HG02642 (cell line): ENCODE measurements around the gene KLHDC4.

ENCODE experiments used
- ATAC-seq: cut with Tn5 transposase; IDR thresholded peaks from one replicate; pipeline ENCODE4 v1.9.1; 2021; ENCODE audit warnings: mild to moderate bottlenecking; ENCODE audit not compliant: unreplicated experiment, poor library complexity

The KLHDC4 gene

DNA sequence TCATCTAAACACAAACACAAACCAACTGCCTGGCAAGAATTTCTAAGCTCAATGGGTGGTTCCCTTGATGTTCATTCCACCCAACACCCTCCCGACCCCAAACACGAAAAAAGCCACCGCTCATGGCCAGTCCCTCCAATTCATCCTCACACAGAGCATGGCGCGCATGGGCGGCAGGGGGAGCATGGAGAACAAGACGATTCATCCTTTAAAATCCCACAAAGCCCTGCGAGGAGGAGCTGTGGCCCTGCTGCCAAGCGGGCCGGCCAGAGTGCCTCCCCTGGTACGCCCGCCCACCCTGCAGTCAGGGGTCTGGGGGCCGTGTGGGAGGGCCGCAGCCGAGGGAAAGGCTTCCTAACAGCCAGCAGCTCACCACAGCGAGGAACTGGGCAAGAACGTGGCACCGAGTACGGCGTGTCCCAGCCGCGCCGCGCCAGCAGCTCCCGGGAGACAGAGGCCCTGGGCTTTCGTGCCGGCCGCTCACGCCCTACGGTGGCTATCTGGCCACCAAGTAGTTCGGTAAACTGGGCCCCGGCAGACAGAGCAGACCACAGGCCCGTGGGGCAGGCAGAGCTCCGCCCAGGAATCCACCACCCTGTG lies 60.9 kb downstream of the KLHDC4 start:
- ATAC-seq: no peak

DNA sequence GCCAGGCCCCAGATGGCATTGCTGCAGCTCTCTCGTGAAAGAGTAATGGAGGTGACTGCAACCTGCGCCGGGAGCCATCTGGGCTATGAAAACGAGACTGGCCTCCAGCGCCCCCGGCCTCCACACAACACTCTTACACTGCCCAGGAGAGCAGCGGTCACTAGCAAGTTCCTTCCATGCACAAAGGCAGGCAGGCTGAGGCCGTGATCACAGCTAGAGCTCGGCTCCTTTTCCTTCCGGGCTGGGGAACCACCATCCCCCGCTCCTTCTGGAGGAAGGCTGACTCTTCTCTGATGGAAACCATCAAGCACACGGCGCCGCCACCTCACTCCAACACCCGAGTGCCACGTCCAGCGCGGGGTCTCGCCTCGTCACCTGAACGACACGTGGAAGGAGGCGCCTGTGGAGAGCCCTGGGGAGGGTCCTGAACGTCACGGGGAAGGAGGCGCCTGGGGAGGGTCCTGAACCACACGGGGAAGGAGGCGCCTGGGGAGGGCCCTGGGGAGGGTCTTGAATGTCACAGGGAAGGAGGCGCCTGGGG lies 61.9 kb downstream of the KLHDC4 start:
- ATAC-seq: no peak

DNA sequence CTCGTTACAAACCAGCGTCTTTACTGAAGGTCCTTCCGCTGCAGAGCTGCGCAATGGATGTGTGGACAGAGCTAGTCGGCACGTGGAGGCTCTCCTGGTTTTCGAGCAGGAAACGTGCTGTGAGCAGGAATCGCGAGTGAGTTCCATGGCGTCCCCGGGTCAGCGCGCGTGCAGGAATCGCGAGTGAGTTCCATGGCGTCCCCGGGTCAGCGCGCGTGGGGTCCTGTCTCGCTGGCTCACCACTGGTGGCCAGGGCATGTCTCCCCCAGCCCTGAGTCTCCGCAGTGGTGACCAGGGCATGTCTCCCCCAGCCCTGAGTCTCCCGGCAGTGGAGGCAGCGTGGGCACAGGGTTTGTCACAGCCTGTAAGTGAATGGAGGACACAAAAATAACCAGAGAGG lies 62.7 kb downstream of the KLHDC4 start:
- ATAC-seq: no peak

DNA sequence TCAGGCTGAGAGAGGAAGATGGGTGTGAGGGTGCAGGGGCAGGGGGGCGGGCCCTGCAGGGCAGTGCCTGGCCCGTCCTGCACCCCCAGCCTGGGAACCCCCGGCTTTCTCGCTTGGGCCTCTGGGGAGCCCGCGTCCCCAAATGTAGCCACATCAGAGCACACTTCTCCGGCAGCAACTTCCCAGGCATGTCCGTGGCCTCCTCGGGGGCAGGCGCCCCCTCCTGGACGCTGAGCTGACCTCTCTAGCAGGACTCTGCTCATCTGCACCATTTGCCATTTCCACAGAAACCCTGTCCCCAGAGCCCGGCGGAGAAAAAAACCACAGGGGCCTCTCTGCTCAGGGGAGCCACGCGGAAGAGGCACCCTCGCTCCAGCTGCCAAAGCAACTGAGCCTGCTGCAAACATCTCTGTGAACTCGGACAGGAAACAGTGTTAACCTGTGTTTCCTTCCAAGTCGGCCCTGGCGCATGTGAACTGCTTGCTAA lies 63.4 kb downstream of the KLHDC4 start:
- ATAC-seq: peak; percentile 43

DNA sequence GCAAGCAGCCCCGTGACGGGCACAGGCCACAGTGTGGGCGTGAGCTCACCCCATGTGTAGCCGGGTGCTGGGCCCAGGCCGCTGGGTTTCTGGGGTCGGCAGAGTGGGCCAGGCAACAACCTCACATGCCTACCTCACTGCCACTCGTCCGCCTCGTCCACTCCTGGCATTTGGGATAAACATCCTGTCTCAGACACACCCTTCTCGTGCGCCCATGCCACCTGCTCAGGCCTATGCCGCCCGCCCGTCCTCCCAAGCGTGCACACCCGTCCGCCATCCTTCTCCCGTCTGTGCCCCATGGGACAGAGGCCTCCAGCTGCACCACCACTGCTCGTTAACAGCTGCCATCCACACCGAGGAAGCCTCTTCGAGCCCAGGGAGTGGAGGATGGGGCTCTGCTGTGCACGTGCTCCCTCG lies 64.3 kb downstream of the KLHDC4 start:
- peak; percentile 31 for ATAC-seq

DNA sequence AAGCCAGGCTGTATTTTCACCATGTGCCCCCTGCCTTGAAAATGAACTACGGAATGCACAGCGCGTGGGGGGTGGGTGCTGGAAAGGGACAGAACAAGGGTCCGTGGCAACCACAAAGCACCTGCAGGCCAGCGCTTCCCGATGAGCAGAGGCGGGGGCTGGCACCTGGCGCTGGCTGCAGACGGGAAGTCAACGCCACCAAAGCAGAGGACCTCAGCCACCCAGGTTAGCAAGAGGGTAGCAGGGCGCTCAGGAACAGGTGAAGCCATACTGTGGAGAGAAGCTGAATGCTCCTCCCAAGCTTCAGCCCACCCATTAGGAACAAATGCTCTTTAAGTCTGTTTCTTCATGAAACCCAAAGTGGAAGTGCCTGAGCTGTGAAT lies 64.7 kb downstream of the KLHDC4 start:
- no peak for ATAC-seq

DNA sequence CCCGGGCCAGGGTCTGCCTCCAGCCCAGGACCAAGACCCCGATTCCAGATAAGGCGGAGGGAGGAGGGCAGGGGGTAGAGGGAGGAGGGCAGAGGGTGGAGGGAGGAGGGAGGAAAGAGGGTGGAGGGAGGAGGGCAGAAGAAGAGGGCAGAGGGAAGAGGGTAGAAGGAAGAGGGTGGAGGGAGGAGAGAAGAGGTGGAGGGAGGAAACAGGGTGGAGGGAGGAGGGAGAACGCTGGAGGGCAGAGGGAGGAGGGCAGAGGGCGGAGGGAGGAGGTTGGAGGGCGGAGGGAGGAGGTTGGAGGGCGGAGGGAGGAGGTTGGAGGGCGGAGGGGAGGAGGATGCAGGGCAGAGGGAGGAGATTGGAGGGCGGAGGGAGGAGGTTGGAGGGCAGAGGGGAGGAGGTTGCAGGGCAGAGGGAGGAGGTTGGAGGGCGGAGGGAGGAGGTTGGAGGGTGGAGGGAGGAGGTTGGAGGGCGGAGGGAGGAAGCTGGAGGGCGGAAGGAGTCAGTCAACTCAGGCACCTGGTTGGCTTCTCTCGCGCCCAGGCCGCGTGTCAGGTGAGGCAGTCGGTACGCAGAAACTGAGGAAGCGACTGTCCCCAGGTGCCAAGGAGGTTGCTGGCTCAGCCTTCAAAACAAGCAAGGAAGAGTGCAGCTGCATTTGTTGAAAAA lies 65.2 kb downstream of the KLHDC4 start:
- no peak for ATAC-seq

DNA sequence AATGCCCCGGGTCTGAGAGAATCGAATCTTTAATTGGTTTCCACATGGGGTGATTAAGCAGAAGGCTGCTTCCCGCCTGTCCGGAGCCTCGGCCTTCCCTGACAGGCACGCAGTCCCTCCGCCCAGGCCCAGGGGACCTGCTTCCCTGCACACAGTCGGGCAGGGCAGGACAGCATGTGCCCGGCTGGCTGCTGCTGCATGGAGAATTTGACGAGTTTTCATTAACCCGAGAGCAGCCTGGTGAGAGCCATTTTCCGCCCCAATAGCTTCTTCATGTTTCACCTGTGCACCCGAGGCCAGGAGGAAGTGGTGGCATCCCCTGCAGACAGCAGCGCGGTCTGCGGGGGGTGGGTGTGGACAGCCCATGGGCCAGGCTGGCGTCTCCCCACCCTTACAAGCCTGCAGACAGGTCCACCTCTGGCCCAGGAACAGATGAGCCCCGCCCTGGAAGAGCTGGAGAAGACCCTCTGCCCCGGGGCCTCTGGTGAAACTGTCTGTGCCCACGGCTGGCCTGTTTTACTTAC lies 67.0 kb downstream of the KLHDC4 start:
- no peak for ATAC-seq

DNA sequence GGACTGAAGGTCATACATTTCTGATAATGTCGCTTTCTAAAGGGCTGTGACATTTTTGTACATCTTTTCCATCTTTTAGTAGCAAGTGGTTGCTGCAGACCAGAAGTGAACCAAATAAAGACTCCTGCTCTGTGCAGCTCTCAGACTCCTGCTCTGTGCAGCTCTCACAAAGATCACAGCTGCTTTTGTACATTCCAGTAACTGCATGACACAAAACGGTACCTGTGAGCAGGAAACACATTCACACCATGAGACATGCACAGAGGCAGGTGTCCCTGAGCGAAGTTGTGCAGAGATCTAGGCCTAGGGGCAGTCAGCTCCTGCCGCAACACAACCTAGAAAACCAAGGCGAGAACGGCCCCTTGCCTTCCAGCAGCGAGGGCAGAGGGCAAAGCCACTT lies 67.5 kb downstream of the KLHDC4 start:
- no peak for ATAC-seq

DNA sequence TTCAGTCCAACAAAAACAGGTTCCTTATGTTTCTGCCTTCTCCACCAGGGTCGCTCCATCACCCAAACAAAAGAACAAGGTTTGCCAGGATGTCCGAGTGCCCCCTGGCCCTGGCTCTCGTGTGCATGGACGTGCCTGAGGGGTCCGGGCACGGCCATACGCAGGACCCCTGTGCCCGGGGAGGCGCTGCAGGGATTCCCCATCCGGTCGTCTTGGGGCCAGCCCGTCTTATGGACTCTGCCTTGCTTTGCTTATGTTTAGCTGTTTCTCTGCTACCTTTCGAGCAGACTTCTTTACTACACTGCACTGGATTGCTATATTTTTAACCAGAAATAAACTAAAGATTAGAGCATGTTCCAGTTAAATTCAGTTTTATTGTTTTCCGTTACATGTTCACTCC lies 68.0 kb downstream of the KLHDC4 start:
- ATAC-seq: no peak

DNA sequence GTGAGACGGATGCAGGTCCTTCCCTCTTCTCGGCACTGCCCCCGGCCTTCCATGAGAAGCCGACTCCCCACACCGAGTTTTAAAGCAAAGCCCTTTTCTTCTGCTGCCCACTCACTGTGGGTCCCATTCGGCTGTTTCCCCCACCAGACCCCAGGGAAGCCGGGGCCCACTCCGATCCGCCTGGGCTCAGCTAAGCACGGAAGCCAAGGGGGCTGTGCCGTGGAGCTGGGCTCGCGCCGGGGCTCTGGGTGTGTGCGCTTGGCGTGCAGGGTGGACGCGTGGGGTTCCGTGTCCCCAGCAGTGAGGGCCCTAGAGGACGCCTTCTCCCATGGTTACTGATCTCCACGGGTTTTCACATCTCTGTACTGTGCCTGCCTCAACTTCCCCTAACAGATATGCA lies 68.5 kb downstream of the KLHDC4 start:
- no peak for ATAC-seq

DNA sequence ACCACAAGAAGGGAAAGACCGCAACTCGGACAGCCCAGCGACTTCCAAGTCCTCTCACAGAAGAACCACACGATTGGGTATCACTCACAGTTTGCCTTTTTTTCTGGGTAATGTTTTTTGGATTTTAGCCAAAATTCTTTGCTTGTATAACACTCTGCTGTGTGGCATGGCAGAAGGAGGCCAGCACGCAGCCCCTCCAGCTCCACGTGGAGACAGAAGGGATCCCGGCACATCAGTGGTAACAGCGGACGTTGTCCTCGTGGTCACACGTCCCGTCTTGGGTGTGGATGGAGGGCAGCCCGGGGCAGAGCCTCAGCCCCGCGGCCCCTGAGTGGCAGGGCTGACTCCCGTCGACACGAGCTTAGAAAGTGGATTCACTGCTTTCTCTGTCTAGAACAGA lies 69.1 kb downstream of the KLHDC4 start:
- ATAC-seq: no peak

DNA sequence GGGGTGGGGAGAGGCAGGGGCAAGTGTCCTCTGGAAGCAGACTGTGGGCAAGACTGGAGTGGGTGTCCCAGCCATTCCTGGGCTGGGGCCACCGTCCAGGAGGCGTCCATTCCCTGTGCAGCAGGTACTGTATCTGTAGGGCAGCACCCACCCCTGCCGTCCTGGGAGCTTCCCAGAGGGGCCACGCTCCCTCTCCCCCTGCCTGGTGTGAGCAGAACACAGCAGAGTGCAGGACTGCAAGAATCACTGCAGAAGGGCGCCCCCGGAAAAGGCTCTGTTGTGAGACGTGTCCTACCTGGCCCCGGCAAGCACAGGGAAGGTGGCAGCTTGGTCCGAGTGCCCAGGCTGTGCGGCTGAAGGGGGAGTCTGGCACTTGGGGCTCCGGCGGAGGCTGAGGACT lies 70.3 kb downstream of the KLHDC4 start:
- no peak for ATAC-seq

DNA sequence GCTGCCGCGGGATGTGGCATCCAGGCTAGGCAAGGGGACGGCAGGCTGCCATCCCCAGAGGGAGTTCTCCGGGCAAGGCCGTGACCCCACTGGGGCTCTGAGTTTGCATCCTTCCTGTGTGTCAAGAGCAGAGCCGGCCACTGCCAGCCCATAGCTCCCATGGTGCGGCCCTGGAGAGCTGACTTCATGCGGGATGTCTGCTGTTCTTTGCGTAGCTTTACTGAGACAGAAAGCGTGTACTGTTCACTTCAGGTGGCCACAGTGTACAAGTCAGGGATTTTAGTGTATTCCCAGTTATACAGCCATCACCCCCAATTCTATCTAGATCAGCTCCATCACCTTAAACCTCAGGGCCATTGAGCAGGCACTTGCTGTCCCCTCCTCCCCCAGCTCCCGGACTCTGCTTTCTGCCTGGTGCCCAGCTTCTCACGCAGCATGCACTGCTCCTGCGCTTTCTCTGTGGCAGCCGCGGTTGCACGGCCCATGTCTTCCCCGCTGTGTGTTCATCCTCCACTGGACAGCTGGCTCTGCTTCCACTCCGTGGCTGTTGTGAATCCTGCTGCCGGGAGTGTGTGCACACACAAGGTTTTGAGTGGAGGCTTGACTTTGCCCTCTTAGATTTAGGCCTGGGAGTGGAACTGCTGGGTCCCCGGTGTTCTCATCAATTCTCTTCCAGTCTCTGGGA lies 71.2 kb downstream of the KLHDC4 start:
- no peak for ATAC-seq

DNA sequence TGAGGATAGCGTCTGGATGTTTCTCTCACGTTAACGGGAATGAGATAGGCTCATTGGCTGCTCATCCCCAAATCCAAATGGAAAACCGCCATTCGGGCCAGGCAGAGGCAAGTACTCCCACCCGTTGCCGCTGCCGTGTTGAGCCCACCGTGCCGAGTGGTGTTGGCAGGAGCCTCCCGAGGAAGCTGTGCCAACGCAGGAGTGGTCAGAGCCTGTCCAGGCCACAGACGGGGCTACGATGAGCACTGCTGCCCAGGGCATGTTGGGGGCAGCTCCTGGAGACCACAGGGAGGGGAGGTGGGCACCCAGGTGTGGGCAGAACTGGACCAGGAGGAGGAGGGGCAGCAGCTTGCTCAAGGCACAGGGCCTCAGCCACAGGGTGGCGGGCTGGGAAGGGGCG lies 72.0 kb downstream of the KLHDC4 start:
- no peak for ATAC-seq

DNA sequence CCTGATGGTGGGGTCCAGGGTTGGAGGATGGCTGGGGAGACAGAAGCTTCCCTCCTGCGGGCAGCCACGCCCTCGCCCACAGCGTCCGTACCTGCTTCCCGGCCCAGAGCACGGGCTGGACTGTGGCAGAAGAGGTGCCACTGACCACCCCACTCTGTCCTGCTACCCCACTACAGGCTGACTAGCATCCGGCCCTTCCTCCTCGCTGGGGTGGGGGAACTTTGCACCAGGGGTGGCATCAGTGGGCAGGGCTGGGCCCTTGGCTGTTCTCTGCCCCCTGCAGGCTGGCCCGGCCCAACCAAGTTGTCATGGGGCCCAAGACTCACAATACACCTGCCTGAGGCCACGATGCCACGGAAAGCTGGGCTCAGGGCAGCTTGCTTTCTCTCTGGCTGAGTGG lies 73.0 kb downstream of the KLHDC4 start:
- ATAC-seq: no peak

DNA sequence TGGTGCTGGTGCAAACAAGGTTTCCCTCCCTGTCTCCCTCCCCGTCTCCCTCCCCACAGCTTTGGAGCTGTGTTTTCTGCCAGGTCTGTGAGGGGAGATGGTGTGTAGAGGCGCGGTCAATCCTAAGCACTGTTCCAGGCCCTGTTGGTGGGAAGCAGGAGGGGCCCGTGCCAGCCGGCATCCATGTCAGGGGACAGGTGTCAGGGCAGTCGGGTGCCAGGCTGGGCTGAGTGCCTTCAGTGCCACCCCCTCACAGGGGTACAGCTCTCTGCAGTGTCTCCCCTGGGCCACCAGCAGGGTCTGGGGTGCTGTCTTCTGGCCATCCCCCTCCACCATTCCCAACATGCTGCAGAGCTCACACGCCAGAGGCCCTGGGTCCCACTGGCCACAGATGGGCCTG lies 73.6 kb downstream of the KLHDC4 start:
- no peak for ATAC-seq

DNA sequence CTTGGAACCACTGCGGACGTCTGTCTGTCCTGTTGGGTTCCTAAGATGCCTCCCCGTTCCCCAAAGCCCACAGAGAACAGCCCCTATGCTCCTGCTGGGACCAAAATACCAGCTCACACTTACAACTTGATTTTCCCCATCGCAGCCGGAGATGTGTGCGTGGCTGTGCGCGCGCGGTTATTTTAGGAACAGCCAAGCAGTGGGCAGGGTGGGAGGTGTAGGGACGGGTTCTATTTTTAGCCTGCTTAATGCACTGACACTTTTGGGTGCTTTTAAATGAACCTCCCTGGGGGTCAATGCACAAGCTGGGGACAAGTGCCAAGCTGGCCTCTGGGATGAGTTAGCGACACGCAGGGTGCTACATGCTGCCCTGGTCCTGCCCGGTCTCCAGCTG lies 74.1 kb downstream of the KLHDC4 start:
- ATAC-seq: no peak

DNA sequence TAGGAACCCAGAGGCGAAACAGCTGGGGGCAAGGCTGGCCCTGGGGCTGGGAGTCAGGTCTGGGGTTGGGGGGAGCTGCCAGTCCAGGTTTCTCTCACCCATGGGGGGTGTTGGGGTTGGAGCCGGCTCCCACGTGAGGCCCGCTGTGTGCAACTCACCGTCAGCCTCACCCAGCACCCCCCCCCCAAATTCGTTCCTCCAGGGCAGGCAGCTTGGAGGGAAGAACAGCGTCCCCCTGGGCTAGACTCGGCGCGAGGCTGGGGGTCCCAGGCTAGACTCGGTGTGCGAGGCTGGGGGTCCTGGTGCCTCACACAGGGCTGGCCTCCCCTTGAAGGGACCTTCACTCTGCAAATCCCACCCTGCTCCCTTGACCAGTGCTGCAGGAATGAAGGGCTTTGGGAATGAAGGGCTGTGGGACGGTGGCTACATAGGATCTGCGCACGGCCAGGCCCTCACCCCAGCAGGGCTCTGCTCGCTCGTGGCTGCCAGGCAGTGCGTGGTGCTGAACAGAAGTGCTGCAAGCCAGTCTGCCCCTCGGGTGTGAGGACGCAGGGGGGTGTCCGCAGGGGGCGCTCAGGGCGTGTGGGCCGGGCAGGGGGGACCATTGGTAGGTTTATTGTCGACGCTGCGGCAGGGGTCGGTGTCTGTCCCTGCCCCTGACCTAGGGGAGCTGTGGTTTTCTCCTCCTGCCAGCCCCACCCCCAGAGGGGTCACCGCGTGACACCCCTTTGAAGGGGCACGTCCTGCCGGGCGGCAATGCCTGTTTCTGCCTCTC lies 74.7 kb downstream of the KLHDC4 start:
- no peak for ATAC-seq

DNA sequence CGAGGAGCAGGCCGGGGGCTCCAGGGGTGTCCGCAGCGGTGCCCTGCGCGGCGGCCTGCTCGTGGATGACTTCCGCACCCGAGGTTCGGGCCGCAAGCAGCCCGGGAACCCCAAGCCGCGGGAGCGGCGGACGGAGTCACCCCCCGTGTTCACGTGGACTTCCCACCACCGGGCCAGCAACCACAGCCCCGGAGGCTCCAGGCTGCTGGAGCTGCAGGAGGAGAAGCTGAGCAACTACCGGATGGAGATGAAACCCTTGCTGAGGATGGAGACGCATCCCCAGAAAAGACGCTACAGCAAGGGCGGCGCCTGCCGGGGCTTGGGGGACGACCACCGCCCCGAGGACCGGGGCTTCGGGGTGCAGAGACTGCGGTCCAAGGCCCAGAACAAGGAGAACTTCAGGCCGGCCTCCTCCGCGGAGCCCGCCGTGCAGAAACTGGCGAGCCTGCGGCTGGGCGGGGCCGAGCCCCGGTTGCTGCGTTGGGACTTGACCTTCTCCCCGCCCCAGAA lies 75.8 kb downstream of the KLHDC4 start:
- ATAC-seq: no peak
